NCI-H345 treated with DMSO at 0.1 percent for 48 hours (cell line): ENCODE measurements around the gene PCDHGA1.
A peak's percentile ranks its signal among the peaks of the same experiment; 100 is the strongest.
"Not testable (repeated sequence)": the region's sequence is repeated elsewhere in the genome, so short reads cannot be mapped to it uniquely, and the experiment has no call there.

Experiments used
- DNase-seq: peaks from one replicate; lab custom pipeline; 2025; ENCODE audit not compliant: unreplicated experiment; lab: John Stamatoyannopoulos, UW

Gene PCDHGA1

GRCh38 chr5:141330299-141331080 lies at the start of gene PCDHGA1:
Gene PCDHGA1, plus strand, starts transcription at chr5:141330514.
- DNase-seq: no peak

- no peak for DNase-seq
These were observed 31.9 kb upstream of the PCDHGA1 start for GRCh38 chr5:141298376-141298775.

- no peak for DNase-seq
These were observed 26.6 kb upstream of the PCDHGA1 start, which contains the start of gene SLC25A2 for GRCh38 chr5:141303756-141304155. Gene SLC25A2, minus strand, starts transcription at chr5:141304049. Its CDS starts 184 bp downstream, at chr5:141303865.

- no peak for DNase-seq
These were observed 23.7 kb upstream of the PCDHGA1 start for GRCh38 chr5:141306630-141307029.

- DNase-seq: no peak
These were observed 16.6 kb upstream of the PCDHGA1 start for GRCh38 chr5:141313711-141314110.

- not testable (repeated sequence) for DNase-seq
These were observed 13.4 kb upstream of the PCDHGA1 start for GRCh38 chr5:141316963-141317362.

GRCh38 chr5:141319202-141319601 lies 11.1 kb upstream of the PCDHGA1 start:
- DNase-seq: no peak

- DNase-seq: no peak
These were observed 10.6 kb upstream of the PCDHGA1 start for GRCh38 chr5:141319699-141320098.

GRCh38 chr5:141320225-141321169 lies 9.8 kb upstream of the PCDHGA1 start, which contains the start of gene TAF7:
Gene TAF7, minus strand, starts transcription at chr5:141320784. Its CDS starts 740 bp downstream, at chr5:141320044.
- DNase-seq: peak; percentile 86

- DNase-seq: no peak
These were observed 8.1 kb upstream of the PCDHGA1 start for GRCh38 chr5:141322261-141322660.

GRCh38 chr5:141326088-141326854 lies 4.0 kb upstream of the PCDHGA1 start:
- peak; percentile 35 for DNase-seq

- no peak for DNase-seq
These were observed 2.1 kb upstream of the PCDHGA1 start for GRCh38 chr5:141328231-141328630.

GRCh38 chr5:141332571-141332970 lies 2.3 kb downstream of the PCDHGA1 start:
- not testable (repeated sequence) for DNase-seq

GRCh38 chr5:141338538-141339306 lies 8.4 kb downstream of the PCDHGA1 start, which contains the start of gene PCDHGA2:
Gene PCDHGA2, plus strand, starts transcription at chr5:141338760.
- no peak for DNase-seq

- DNase-seq: not testable (repeated sequence)
These were observed 10.6 kb downstream of the PCDHGA1 start for GRCh38 chr5:141340781-141341354.

- DNase-seq: no peak
These were observed 12.5 kb downstream of the PCDHGA1 start for GRCh38 chr5:141342773-141343172.

- no peak for DNase-seq
These were observed 13.1 kb downstream of the PCDHGA1 start, which contains the start of gene PCDHGA3 for GRCh38 chr5:141343242-141343952. Gene PCDHGA3, plus strand, starts transcription at chr5:141343829. Its CDS starts 205 bp downstream, at chr5:141344034.

- no peak for DNase-seq
These were observed 13.7 kb downstream of the PCDHGA1 start for GRCh38 chr5:141343953-141344463.

- DNase-seq: no peak
These were observed 15.0 kb downstream of the PCDHGA1 start for GRCh38 chr5:141345327-141345726.
